GM12878 (cell line): ENCODE results near the gene ROBO1. TPM values are rescaled to one million over a fixed set of nuclear protein-coding genes. Genes with fewer than 3 reads are reported as not detected.

ENCODE experiments used
- ATAC-seq: fragments of 200-7000 bp; cut with Tn5 transposase; 3 replicates; pipeline ENCODE4 v1.9.1; 2020; ENCODE audit warnings: mild to moderate bottlenecking, moderate library complexity
- BruUV-seq: library from RNA; stranded (reverse); fragments of 400-500 nt; replicated peaks from 2 replicates; lab custom pipeline; 2021; lab: Mats Ljungman, UMichigan
- CTCF ChIA-PET: fragments of 300-600 bp; sonication (Branson Sonifier 250); formaldehyde crosslinking; extraction: SDS; loops from one replicate; lab custom pipeline; 2021; ENCODE audit warnings: inconsistent platforms; lab: Yijun Ruan, JAX
- POLR2A ChIA-PET: fragments of 350-600 bp; formaldehyde crosslinking; extraction: SDS; loops from one replicate; lab custom pipeline; 2021; ENCODE audit warnings: inconsistent platforms; lab: Charles Lee
- RAD21 ChIA-PET: fragments of 300-600 bp; sonication (Branson Sonifier 250); formaldehyde crosslinking; loops from one replicate; lab custom pipeline; 2023; ENCODE audit warnings: antibody characterized with exemption; ENCODE audit not compliant: unreplicated experiment; lab: Charles Lee
- SMC1A ChIA-PET: fragments of 300-600 bp; sonication (Branson Sonifier 250); formaldehyde crosslinking; loops from one replicate; lab custom pipeline; 2023; ENCODE audit not compliant: unreplicated experiment, uncharacterized antibody; lab: Charles Lee
- DNase-seq: peaks from one replicate; pipeline ENCODE4 v3.0.0-alpha.2; 2011; ENCODE audit warnings: low read depth, low spot score
- FAIRE-seq: peaks from 3 replicates; lab custom pipeline; 2011; peaks lifted over from hg19 to GRCh38; lab: Jason Lieb, UNC
- H2AFZ ChIP-seq: 2 replicates; pipeline ENCODE4 v1.6.0; 2011; ENCODE audit warnings: low read depth, low read length, control low read depth; ENCODE audit not compliant: control insufficient read depth
- H3K27ac ChIP-seq: 2 replicates; pipeline ENCODE4 v1.5.1; 2011; ENCODE audit warnings: control low read depth; ENCODE audit not compliant: control insufficient read depth, insufficient read depth
- H3K27me3 ChIP-seq, 2 experiments: replicated peaks in 1 of 2; 2 replicates each; pipeline versions ENCODE4 v1.6.0 to v1.6.1; 2011; ENCODE audit warnings: low read length in 1 of 2; ENCODE audit not compliant: control insufficient read depth in 2 of 2, insufficient read depth in 2 of 2
- H3K36me3 ChIP-seq, 2 experiments: 2 replicates each; pipeline ENCODE4 v1.5.1; 2011; ENCODE audit warnings: low read length in 1 of 2; ENCODE audit not compliant: control insufficient read depth in 2 of 2, insufficient read depth in 2 of 2
- H3K4me1 ChIP-seq: 2 replicates; pipeline ENCODE4 v1.6.1; 2011; ENCODE audit warnings: mild to moderate bottlenecking, low read length, moderate library complexity, mixed read lengths; ENCODE audit not compliant: control insufficient read depth, insufficient read depth
- H3K4me2 ChIP-seq: 2 replicates; pipeline ENCODE4 v1.6.0; 2011; ENCODE audit warnings: control low read depth; ENCODE audit not compliant: control insufficient read depth, insufficient read depth
- H3K4me3 ChIP-seq: fragments of 200-600 bp; sonication (generic); 2 replicates; pipeline ENCODE4 v1.5.1; 2016
- H3K79me2 ChIP-seq: 2 replicates; pipeline ENCODE4 v1.6.0; 2011; ENCODE audit warnings: low read length; ENCODE audit not compliant: control insufficient read depth, insufficient read depth
- H3K9ac ChIP-seq: 2 replicates; pipeline ENCODE4 v1.8.0; 2011; ENCODE audit warnings: low read length, control low read depth, mixed read lengths; ENCODE audit not compliant: control insufficient read depth, insufficient read depth
- H3K9me3 ChIP-seq: replicated peaks from 3 replicates; pipeline ENCODE4 v1.5.1; 2011; ENCODE audit warnings: mild to moderate bottlenecking, low read length; ENCODE audit not compliant: control insufficient read depth, insufficient read depth
- H4K20me1 ChIP-seq: 2 replicates; pipeline ENCODE4 v1.6.0; 2011; ENCODE audit not compliant: control insufficient read depth, insufficient read depth
- CREM ChIP-seq: IDR thresholded peaks from 2 replicates; pipeline ENCODE4 v1.6.1; 2014; ENCODE audit warnings: antibody characterized with exemption, low read depth
- ETV6 ChIP-seq, 2 experiments: fragments of 450-650 bp in 1 of 2; IDR thresholded peaks in 1 of 2; conservative IDR thresholded peaks in 1 of 2; 2 replicates each; pipeline ENCODE4 v1.6.1; 2014; ENCODE audit warnings: antibody characterized with exemption in 1 of 2, borderline replicate concordance in 1 of 2, low read depth in 1 of 2, mild to moderate bottlenecking in 1 of 2, moderate library complexity in 1 of 2
- HCFC1 ChIP-seq: fragments of 150-350 bp; IDR thresholded peaks from 2 replicates; pipeline ENCODE4 v1.6.1; 2014; ENCODE audit warnings: low read length
- HDGF ChIP-seq: fragments of 450-650 bp; IDR thresholded peaks from 2 replicates; pipeline ENCODE4 v1.6.1; 2016; ENCODE audit warnings: antibody characterized with exemption
- JUNB ChIP-seq: IDR thresholded peaks from 2 replicates; pipeline ENCODE4 v1.6.1; 2016; ENCODE audit warnings: antibody characterized with exemption, mild to moderate bottlenecking
- MYB ChIP-seq: fragments of 150-350 bp; IDR thresholded peaks from 2 replicates; pipeline ENCODE4 v1.6.1; 2014; ENCODE audit warnings: mild to moderate bottlenecking, low read depth, low read length, borderline replicate concordance
- NFYA ChIP-seq: IDR thresholded peaks from 2 replicates; pipeline ENCODE4 v1.6.1; 2011; ENCODE audit warnings: low read depth, mild to moderate bottlenecking, low read length, improper control_type of control experiment, borderline replicate concordance
- POU2F2 ChIP-seq: IDR thresholded peaks from 3 replicates; pipeline ENCODE4 v1.6.1; 2011; ENCODE audit warnings: low read depth, mild to moderate bottlenecking, low read length, borderline replicate concordance
- RAD21 ChIP-seq: IDR thresholded peaks from 2 replicates; pipeline ENCODE4 v1.6.1; 2011; ENCODE audit warnings: mild to moderate bottlenecking, low read depth, low read length, moderate library complexity; ENCODE audit not compliant: insufficient read depth
- SP1 ChIP-seq: IDR thresholded peaks from one replicate; pipeline ENCODE4 v1.6.1; 2011; ENCODE audit warnings: low read depth, low read length
- SPI1 ChIP-seq: IDR thresholded peaks from 2 replicates; pipeline ENCODE4 v1.6.1; 2011; ENCODE audit warnings: low read depth, mild to moderate bottlenecking, low read length, moderate library complexity, borderline replicate concordance; ENCODE audit not compliant: insufficient read depth
- TBL1XR1 ChIP-seq: IDR thresholded peaks from 2 replicates; pipeline ENCODE4 v1.6.1; 2012; ENCODE audit warnings: low read depth, low read length, improper control_type of control experiment
- ZNF24 ChIP-seq: fragments of 450-650 bp; IDR thresholded peaks from 2 replicates; pipeline ENCODE4 v1.6.1; 2017; ENCODE audit warnings: antibody characterized with exemption, mild to moderate bottlenecking
- ZZZ3 ChIP-seq: IDR thresholded peaks from 2 replicates; pipeline ENCODE4 v1.6.1; 2011; ENCODE audit warnings: low read depth; ENCODE audit not compliant: control insufficient read depth, insufficient read length
- WGBS: methylation state at CpG from one replicate; pipeline ENCODE4 v1.1.6; 2016; ENCODE audit warnings: low lambda C conversion rate; ENCODE audit not compliant: insufficient replicate concordance, insufficient coverage; ENCODE audit errors: missing lambda C conversion rate; 5-methylcytosine and 5-hydroxymethylcytosine counted together
- in situ Hi-C: fragments of 300-500 bp; cut with MboI; formaldehyde crosslinking; loops from 9 replicates; pipeline ENCODE4 v1.14.3; 2018; ENCODE audit warnings: mixed read lengths
- intact Hi-C: fragments of 100-400 bp; cut with micrococcal nuclease; formaldehyde crosslinking; loops from one replicate; pipeline ENCODE4 v1.14.2; 2022; ENCODE audit not compliant: unreplicated experiment
- polyA plus RNA-seq, 11 experiments: library from polyadenylated mRNA; depleted of rRNA in 4 of 11; unstranded in 6 of 11; stranded (reverse) in 5 of 11; fragments of >200 nt; fragmentation: Nextera tagmentation in 4 of 11; fragmentation: Illumina TruSeq in 1 of 11; extraction: Ambion mirVana in 4 of 11; extraction: Trizol in 1 of 11; gene quantifications; 1 replicate in 1 of 11; 2 replicates in 10 of 11; pipeline versions ENCODE4 v1.2.1 to v1.2.3, GENCODE V29; 2011 to 2016; ENCODE audit warnings: inconsistent platforms in 2 of 11, missing spikeins in 2 of 11, low read depth in 1 of 11
- total RNA-seq, 4 experiments: library from RNA; depleted of rRNA in 3 of 4; stranded (reverse); fragments of >200 nt in 3 of 4; fragmentation: Illumina TruSeq in 1 of 4; extraction: Trizol in 1 of 4; gene quantifications; 2 replicates each; pipeline versions ENCODE4 v1.2.1 to v1.2.3, GENCODE V29; 2013 to 2021
- TF ChIP-seq, protein P1 (sequence below): IDR thresholded peaks from 2 replicates; pipeline ENCODE4 v1.6.1; 2012; ENCODE audit warnings: improper control_type of control experiment, low read depth, low read length; ENCODE audit not compliant: insufficient replicate concordance
- TF ChIP-seq, protein P2 (sequence below): IDR thresholded peaks from 2 replicates; pipeline ENCODE4 v1.6.1; 2012; ENCODE audit warnings: low read depth, low read length, improper control_type of control experiment
- TF ChIP-seq, protein P3 (sequence below): fragments of 450-650 bp; IDR thresholded peaks from 2 replicates; pipeline ENCODE4 v1.6.1; 2016; ENCODE audit warnings: mild to moderate bottlenecking

Gene ROBO1
- total and polyA plus RNA-seq, 10 of the 15 experiments (the other 5 are each of a cell fraction or from before 2014, with no cell fraction given): 0.29 to 46.5 (median 1.2) TPM

DNA sequence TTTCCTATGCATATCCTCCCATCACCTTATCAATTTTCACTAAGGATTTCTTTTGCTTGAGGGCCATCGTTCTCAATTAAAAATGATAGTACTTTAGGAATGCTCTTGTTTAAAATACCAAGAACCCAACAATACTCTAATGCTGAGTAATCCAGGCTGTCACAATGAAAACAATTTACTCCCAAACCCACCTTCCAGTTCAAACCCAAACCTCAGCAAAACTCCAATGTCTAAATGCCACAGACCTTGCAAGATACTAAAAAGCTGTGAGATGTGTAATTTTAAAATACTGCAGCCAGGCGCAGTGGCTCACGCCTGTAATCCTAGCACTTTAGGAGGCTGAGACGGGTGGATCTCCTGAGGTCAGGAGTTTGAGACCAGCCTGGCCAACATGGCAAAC, 889.8 kb downstream of the ROBO1 start:
- no peak for ATAC-seq
- H3K4me1 ChIP-seq: no peaks in the 10 kb centered on the region

More for the DNA sequence above, 889.8 kb downstream of the ROBO1 start:
- intact Hi-C loops: no loop called here
- H3K79me2 ChIP-seq: no peaks in the 10 kb centered on the region
- H3K9ac ChIP-seq: no peak overlapping the region
- no peak overlapping the region for H2AFZ ChIP-seq
- in situ Hi-C loops: no loop called here
- no TSS peak for BruUV-seq
- RAD21 ChIA-PET: interaction anchor here (1.1 to 1.4 kb wide), 2 partner anchors 9 to 11 kb away, joined by 3 read pairs; no protein-coding TSS in a partner anchor
- H3K9me3 ChIP-seq: no peaks in the 10 kb centered on the region
- SMC1A ChIA-PET: interaction anchor here (0.9 to 1.0 kb wide), 2 partner anchors 31 to 33 kb away, joined by 3 read pairs; no protein-coding TSS in a partner anchor
- H3K27ac ChIP-seq: no peak overlapping the region
- H4K20me1 ChIP-seq: no peaks in the 10 kb centered on the region
- no peak for TF ChIP-seq MYB
- TF ChIP-seq TBL1XR1: no peak
- TF ChIP-seq ZNF24: no peak
- TF ChIP-seq SPI1: no peak
- no peak for TF ChIP-seq CREM
- TF ChIP-seq ETV6 (conservative IDR thresholded peaks at IDR 0.05 in 1 of 2, IDR thresholded peaks at IDR 0.05 in 1 of 2; ENCODE audit: borderline replicate concordance in 1 of 2, low read depth in 1 of 2): no peak
- TF ChIP-seq RAD21: no peak
- TF ChIP-seq POU2F2: no peak
- TF ChIP-seq, protein P1, sequence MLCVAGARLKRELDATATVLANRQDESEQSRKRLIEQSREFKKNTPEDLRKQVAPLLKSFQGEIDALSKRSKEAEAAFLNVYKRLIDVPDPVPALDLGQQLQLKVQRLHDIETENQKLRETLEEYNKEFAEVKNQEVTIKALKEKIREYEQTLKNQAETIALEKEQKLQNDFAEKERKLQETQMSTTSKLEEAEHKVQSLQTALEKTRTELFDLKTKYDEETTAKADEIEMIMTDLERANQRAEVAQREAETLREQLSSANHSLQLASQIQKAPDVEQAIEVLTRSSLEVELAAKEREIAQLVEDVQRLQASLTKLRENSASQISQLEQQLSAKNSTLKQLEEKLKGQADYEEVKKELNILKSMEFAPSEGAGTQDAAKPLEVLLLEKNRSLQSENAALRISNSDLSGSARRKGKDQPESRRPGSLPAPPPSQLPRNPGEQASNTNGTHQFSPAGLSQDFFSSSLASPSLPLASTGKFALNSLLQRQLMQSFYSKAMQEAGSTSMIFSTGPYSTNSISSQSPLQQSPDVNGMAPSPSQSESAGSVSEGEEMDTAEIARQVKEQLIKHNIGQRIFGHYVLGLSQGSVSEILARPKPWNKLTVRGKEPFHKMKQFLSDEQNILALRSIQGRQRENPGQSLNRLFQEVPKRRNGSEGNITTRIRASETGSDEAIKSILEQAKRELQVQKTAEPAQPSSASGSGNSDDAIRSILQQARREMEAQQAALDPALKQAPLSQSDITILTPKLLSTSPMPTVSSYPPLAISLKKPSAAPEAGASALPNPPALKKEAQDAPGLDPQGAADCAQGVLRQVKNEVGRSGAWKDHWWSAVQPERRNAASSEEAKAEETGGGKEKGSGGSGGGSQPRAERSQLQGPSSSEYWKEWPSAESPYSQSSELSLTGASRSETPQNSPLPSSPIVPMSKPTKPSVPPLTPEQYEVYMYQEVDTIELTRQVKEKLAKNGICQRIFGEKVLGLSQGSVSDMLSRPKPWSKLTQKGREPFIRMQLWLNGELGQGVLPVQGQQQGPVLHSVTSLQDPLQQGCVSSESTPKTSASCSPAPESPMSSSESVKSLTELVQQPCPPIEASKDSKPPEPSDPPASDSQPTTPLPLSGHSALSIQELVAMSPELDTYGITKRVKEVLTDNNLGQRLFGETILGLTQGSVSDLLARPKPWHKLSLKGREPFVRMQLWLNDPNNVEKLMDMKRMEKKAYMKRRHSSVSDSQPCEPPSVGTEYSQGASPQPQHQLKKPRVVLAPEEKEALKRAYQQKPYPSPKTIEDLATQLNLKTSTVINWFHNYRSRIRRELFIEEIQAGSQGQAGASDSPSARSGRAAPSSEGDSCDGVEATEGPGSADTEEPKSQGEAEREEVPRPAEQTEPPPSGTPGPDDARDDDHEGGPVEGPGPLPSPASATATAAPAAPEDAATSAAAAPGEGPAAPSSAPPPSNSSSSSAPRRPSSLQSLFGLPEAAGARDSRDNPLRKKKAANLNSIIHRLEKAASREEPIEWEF: no peak
- TF ChIP-seq ZZZ3: no peak
- TF ChIP-seq, protein P2, sequence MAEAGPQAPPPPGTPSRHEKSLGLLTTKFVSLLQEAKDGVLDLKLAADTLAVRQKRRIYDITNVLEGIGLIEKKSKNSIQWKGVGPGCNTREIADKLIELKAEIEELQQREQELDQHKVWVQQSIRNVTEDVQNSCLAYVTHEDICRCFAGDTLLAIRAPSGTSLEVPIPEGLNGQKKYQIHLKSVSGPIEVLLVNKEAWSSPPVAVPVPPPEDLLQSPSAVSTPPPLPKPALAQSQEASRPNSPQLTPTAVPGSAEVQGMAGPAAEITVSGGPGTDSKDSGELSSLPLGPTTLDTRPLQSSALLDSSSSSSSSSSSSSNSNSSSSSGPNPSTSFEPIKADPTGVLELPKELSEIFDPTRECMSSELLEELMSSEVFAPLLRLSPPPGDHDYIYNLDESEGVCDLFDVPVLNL: no peak
- TF ChIP-seq JUNB: no peak
- TF ChIP-seq HCFC1: no peak
- TF ChIP-seq, protein P3, sequence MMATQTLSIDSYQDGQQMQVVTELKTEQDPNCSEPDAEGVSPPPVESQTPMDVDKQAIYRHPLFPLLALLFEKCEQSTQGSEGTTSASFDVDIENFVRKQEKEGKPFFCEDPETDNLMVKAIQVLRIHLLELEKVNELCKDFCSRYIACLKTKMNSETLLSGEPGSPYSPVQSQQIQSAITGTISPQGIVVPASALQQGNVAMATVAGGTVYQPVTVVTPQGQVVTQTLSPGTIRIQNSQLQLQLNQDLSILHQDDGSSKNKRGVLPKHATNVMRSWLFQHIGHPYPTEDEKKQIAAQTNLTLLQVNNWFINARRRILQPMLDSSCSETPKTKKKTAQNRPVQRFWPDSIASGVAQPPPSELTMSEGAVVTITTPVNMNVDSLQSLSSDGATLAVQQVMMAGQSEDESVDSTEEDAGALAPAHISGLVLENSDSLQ: no peak
- no peak for TF ChIP-seq HDGF
- no peak for TF ChIP-seq SP1
- TF ChIP-seq NFYA: no peak
- TF ChIP-seq, all 136 proteins: peak for 0
- WGBS: 69% methylated on average over 4 of the region's 4 CpGs
- FAIRE-seq (no peak), DNase-seq (no peak)
- no peaks in the 10 kb centered on the region for H3K27me3 ChIP-seq
- no peaks in the 10 kb centered on the region for H3K36me3 ChIP-seq
- no peak overlapping the region for H3K4me3 ChIP-seq
- CTCF ChIA-PET: interaction anchor here (0.6 kb wide), 1 partner anchor 104 kb away, joined by 4 read pairs; no protein-coding TSS in a partner anchor
- no peak overlapping the region for H3K4me2 ChIP-seq
- POLR2A ChIA-PET: interaction anchor here (0.5 to 0.8 kb wide), 2 partner anchors 38 to 105 kb away, joined by 3 to 4 read pairs; no protein-coding TSS in a partner anchor
